HepG2 (cell line): ENCODE results near the gene SENP7. TPM values are rescaled to one million over a fixed set of nuclear protein-coding genes. Genes with fewer than 3 reads are reported as not detected.

Experiments
- ATAC-seq: fragments of 200-7000 bp; cut with Tn5 transposase; 3 replicates; pipeline ENCODE4 v1.9.1; 2020; ENCODE audit warnings: mild to moderate bottlenecking, moderate library complexity
- BruUV-seq: library from RNA; stranded (reverse); fragments of 400-500 nt; replicated peaks from 2 replicates; lab custom pipeline; 2021; lab: Mats Ljungman, UMichigan
- CTCF ChIA-PET: fragments of 300-600 bp; formaldehyde crosslinking; extraction: SDS; loops from one replicate; lab custom pipeline; 2021; ENCODE audit warnings: low total read pairs, inconsistent platforms, low intra/inter-chr PET ratio; lab: Yijun Ruan, JAX
- POLR2A ChIA-PET: fragments of 350-600 bp; sonication (Branson Sonifier 250); formaldehyde crosslinking; loops from one replicate; lab custom pipeline; 2020; ENCODE audit warnings: antibody characterized with exemption, inconsistent platforms; lab: Yijun Ruan, JAX
- DNase-seq: peaks from one replicate; pipeline ENCODE4 v3.0.0-alpha.2; 2015; ENCODE audit warnings: low spot score
- FAIRE-seq: peaks from 3 replicates; lab custom pipeline; 2011; peaks lifted over from hg19 to GRCh38; lab: Jason Lieb, UNC
- H2AFZ ChIP-seq: one replicate; pipeline ENCODE4 v1.6.1; 2011; ENCODE audit warnings: low read length, inconsistent platforms
- H3K27ac ChIP-seq: fragments of 300-600 bp; 3 replicates; pipeline ENCODE4 v1.8.0; 2011; ENCODE audit warnings: mixed run types, mild to moderate bottlenecking, mixed read lengths, low read length, inconsistent platforms; ENCODE audit not compliant: insufficient read depth; ENCODE audit errors: extremely low read length
- H3K27me3 ChIP-seq, 2 experiments: fragments of 200-600 bp in 1 of 2; 2 replicates in 1 of 2; 3 replicates in 1 of 2; pipeline versions ENCODE4 v1.6.0 to v1.8.0; 2011; ENCODE audit warnings: low read length in 2 of 2, mild to moderate bottlenecking in 2 of 2, moderate library complexity in 2 of 2, inconsistent platforms in 1 of 2; ENCODE audit not compliant: insufficient read depth in 2 of 2, control insufficient read depth in 1 of 2
- H3K36me3 ChIP-seq, 2 experiments: fragments of 200-600 bp in 1 of 2; replicated peaks in 1 of 2; 2 replicates in 1 of 2; 3 replicates in 1 of 2; pipeline versions ENCODE4 v1.5.1 to v1.8.0; 2011; ENCODE audit warnings: low read length in 2 of 2, inconsistent platforms in 1 of 2; ENCODE audit not compliant: insufficient read depth in 2 of 2, control insufficient read depth in 1 of 2
- H3K4me1 ChIP-seq: 2 replicates; pipeline ENCODE4 v1.5.1; 2012; ENCODE audit warnings: low read length, inconsistent platforms; ENCODE audit not compliant: insufficient read depth
- H3K4me2 ChIP-seq: 2 replicates; pipeline ENCODE4 v1.6.0; 2011; ENCODE audit warnings: low read depth, low read length, inconsistent platforms
- H3K4me3 ChIP-seq, 3 experiments: fragments of 200-600 bp in 1 of 3; sonication (generic), shearing (Covaris generic) in 1 of 3; replicated peaks in 1 of 3; 2 replicates each; pipeline ENCODE4 v1.5.1; 2011 to 2016; ENCODE audit warnings: low read length in 3 of 3, inconsistent platforms in 2 of 3, low read depth in 2 of 3, mild to moderate bottlenecking in 2 of 3, control low read depth in 1 of 3, mixed read lengths in 1 of 3; ENCODE audit not compliant: insufficient read depth in 1 of 3
- H3K79me2 ChIP-seq: one replicate; pipeline ENCODE4 v1.6.1; 2011; ENCODE audit warnings: low read length, inconsistent platforms; ENCODE audit not compliant: insufficient read depth
- H3K9ac ChIP-seq: 2 replicates; pipeline ENCODE4 v1.6.0; 2011; ENCODE audit warnings: mild to moderate bottlenecking, low read depth, low read length, inconsistent platforms; ENCODE audit not compliant: insufficient read depth
- H3K9me3 ChIP-seq: 2 replicates; pipeline ENCODE4 v1.5.1; 2012; ENCODE audit warnings: mild to moderate bottlenecking, low read length
- H4K20me1 ChIP-seq: 2 replicates; pipeline ENCODE4 v1.6.0; 2011; ENCODE audit warnings: inconsistent platforms, mild to moderate bottlenecking, low read length, moderate library complexity; ENCODE audit not compliant: insufficient read depth
- ETV6 ChIP-seq: sonication (generic); formaldehyde crosslinking; conservative IDR thresholded peaks from 2 replicates; pipeline ENCODE4 v1.4.0; 2020; ENCODE audit warnings: missing genetic modification reagents
- MTF2 ChIP-seq: sonication (generic); formaldehyde crosslinking; IDR thresholded peaks from 2 replicates; pipeline ENCODE4 v1.5.0; 2020; ENCODE audit warnings: missing genetic modification reagents, borderline replicate concordance
- NR2C2 ChIP-seq: sonication (generic); formaldehyde crosslinking; IDR thresholded peaks from 2 replicates; pipeline ENCODE4 v1.4.0; 2020; ENCODE audit warnings: missing genetic modification reagents, mild to moderate bottlenecking, moderate library complexity, borderline replicate concordance
- PATZ1 ChIP-seq: sonication (generic); formaldehyde crosslinking; IDR thresholded peaks from 2 replicates; pipeline ENCODE4 v1.4.0; 2020; ENCODE audit warnings: missing genetic modification reagents
- PITX1 ChIP-seq: sonication (generic); formaldehyde crosslinking; IDR thresholded peaks from 2 replicates; pipeline ENCODE4 v1.5.1; 2020; ENCODE audit warnings: mild to moderate bottlenecking, missing genetic modification reagents
- POLR2G ChIP-seq: fragments of 200-400 bp; formaldehyde crosslinking; IDR thresholded peaks from 2 replicates; pipeline ENCODE4 v1.6.1; 2018; ENCODE audit warnings: mild to moderate bottlenecking, low read depth, low read length, moderate library complexity
- TCF7L2 ChIP-seq: IDR thresholded peaks from 2 replicates; pipeline ENCODE4 v1.6.1; 2011; ENCODE audit warnings: mild to moderate bottlenecking, low read depth, low read length, moderate library complexity
- ZC3H4 ChIP-seq: sonication (generic); formaldehyde crosslinking; IDR thresholded peaks from 2 replicates; pipeline ENCODE4 v1.4.0; 2020; ENCODE audit warnings: missing genetic modification reagents, borderline replicate concordance
- ZFP82 ChIP-seq: sonication (generic); formaldehyde crosslinking; IDR thresholded peaks from 2 replicates; pipeline ENCODE4 v1.5.1; 2020; ENCODE audit warnings: mild to moderate bottlenecking, missing genetic modification reagents, borderline replicate concordance
- ZNF282 ChIP-seq: fragments of 450-650 bp; IDR thresholded peaks from 2 replicates; pipeline ENCODE4 v1.6.1; 2018; ENCODE audit not compliant: partially characterized antibody
- WGBS: methylation state at CpG from one replicate; pipeline ENCODE4 v1.1.6; 2017; ENCODE audit warnings: low lambda C conversion rate; 5-methylcytosine and 5-hydroxymethylcytosine counted together
- in situ Hi-C: cut with HindIII; loops from 2 replicates; pipeline ENCODE4 v1.10.0; 2017; ENCODE audit warnings: low pct_unique_long_range_greater_than_20kb; ENCODE audit not compliant: extremely low pct_ligation_motif_present
- intact Hi-C: fragments of 100-400 bp; cut with micrococcal nuclease; formaldehyde crosslinking; loops from one replicate; pipeline ENCODE4 v1.10.0; 2022; ENCODE audit not compliant: unreplicated experiment
- polyA plus RNA-seq, 8 experiments: library from polyadenylated mRNA; depleted of rRNA in 3 of 8; stranded (reverse) in 7 of 8; unstranded in 1 of 8; fragments of >200 nt; fragmentation: Illumina TruSeq in 4 of 8; extraction: Trizol in 4 of 8; gene quantifications; 2 replicates each; pipeline versions ENCODE4 v1.2.1 to v1.2.3, GENCODE V29; 2011 to 2016; ENCODE audit warnings: low read depth in 4 of 8, missing spikeins in 1 of 8, mixed read lengths in 1 of 8; ENCODE audit not compliant: insufficient read depth in 1 of 8
- total RNA-seq, 5 experiments: library from RNA; depleted of rRNA; stranded (reverse); fragments of >200 nt; fragmentation: Illumina TruSeq; extraction: Trizol; gene quantifications; 2 replicates each; pipeline ENCODE4 v1.2.3, GENCODE V29; 2016; ENCODE audit warnings: low read depth in 1 of 5

Gene SENP7
- total and polyA plus RNA-seq, 2 of the 13 experiments (the other 11 are each of a cell fraction or from before 2014, with no cell fraction given) = 9.1 to 10.3 TPM

GRCh38 chr3:101303089-101303731 lies 209.8 kb downstream of the SENP7 start:
- Histone ChIP-seq H3K27me3 (no peaks in the 10 kb centered on the region), H3K27ac (no peak overlapping the region), H3K4me2 (no peak overlapping the region), H3K9ac (no peak overlapping the region), H3K36me3 (no peaks in the 10 kb centered on the region), H3K4me1 (no peaks in the 10 kb centered on the region), H2AFZ (no peak overlapping the region), H3K79me2 (no peaks in the 10 kb centered on the region), H3K4me3 (no peak overlapping the region), H4K20me1 (no peaks in the 10 kb centered on the region), H3K9me3 (peaks cover 11% of the 10 kb centered on the region)
- CTCF ChIA-PET = no interaction called here
- ATAC-seq = no peak
- no peak for DNase-seq
- POLR2A ChIA-PET = no interaction called here
- in situ Hi-C loops = no loop called here
- intact Hi-C loops = no loop called here
- no TSS peak for BruUV-seq
- no peak for FAIRE-seq
- 31% methylated on average over 5 of the region's 5 CpGs for WGBS
- TF ChIP-seq ZFP82 (CRISPR knock-in tag) = no peak
- no peak for TF ChIP-seq TCF7L2
- no peak for TF ChIP-seq ETV6 (CRISPR knock-in tag)
- TF ChIP-seq POLR2G = no peak
- no peak for TF ChIP-seq ZC3H4 (CRISPR knock-in tag)

- in situ Hi-C loops (no loop called here), intact Hi-C loops (no loop called here)
- Histone ChIP-seq H3K27ac (no peak overlapping the region), H3K4me2 (peak overlapping the region; percentile 24; the same call in 1 of the 2 replicates), H3K79me2 (no peaks in the 10 kb centered on the region), H3K4me3 (peak overlapping the region in 1 of 3 experiments; percentile 5; a peak in 1 of 6 replicates), H3K9me3 (no peaks in the 10 kb centered on the region), H3K27me3 (no peaks in the 10 kb centered on the region), H2AFZ (no peak overlapping the region), H3K9ac (no peak overlapping the region), H3K4me1 (no peaks in the 10 kb centered on the region), H3K36me3 (no peaks in the 10 kb centered on the region), H4K20me1 (no peaks in the 10 kb centered on the region)
- DNase-seq (no peak), FAIRE-seq (no peak), ATAC-seq (peak; percentile 62)
- WGBS = 30% methylated on average over 4 of the region's 8 CpGs
- CTCF ChIA-PET = no interaction called here
- TF ChIP-seq ZNF282 (no peak), PATZ1 (CRISPR knock-in tag) (0 out of 2 replicates have a peak, but pooled peaks have one; percentile 47), NR2C2 (CRISPR knock-in tag) (no peak), MTF2 (CRISPR knock-in tag) (no peak), PITX1 (peak; percentile 26; the same call in 1 of the 2 replicates)
- BruUV-seq = no TSS peak
- POLR2A ChIA-PET = no interaction called here
Observed at GRCh38 chr3:101300073-101300472, 212.9 kb downstream of the SENP7 start.
